ENCODE results near the gene PDE4A.
A peak's percentile ranks its signal among the peaks of the same experiment; 100 is the strongest.
"Not testable (repeated sequence)": the region's sequence is repeated elsewhere in the genome, so short reads cannot be mapped to it uniquely, and the experiment has no call there.

Gene PDE4A

DNA sequence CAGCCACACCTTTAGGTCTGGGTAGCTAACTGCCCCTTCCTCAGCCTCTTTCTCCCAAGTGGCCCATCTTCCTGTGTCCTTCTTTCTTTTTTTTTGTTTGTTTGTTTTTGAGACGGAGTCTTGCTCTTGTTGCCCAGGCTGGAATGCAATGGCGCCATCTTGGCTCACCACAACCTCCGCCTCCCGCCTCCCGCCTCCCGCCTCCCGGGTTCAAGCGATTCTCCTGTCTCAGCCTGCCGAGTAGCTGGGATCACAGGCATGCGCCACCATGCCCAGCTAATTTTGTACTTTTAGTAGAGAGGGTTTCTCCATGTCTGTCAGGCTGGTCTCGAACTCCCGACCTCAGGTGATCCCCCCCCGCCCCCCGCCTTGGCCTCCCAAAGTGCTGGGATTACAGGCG lies 41.7 kb downstream of the PDE4A start:
- DNase-seq (ENCODE audit: low read depth): not testable (repeated sequence)

DNA sequence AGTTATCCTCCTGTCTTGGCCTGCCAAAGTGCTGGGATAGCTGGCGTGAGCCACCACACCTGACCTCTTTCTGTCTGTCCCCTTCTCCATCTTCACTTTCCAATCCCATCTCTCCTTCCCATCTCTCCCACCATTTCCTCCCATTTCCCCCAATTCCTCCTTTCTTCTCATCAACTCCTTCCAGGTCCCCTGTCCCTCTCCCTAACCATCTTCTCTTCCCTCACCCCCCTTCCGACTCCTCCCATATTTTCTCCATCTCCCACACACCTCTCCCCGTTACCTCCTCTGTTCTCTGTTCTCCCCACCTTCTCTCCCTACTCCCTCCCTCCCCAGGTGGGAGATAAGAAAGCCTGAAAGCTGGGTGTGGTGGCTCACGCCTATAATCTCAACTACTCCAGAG lies 42.2 kb downstream of the PDE4A start:
- DNase-seq (ENCODE audit: low read depth): no peak

DNA sequence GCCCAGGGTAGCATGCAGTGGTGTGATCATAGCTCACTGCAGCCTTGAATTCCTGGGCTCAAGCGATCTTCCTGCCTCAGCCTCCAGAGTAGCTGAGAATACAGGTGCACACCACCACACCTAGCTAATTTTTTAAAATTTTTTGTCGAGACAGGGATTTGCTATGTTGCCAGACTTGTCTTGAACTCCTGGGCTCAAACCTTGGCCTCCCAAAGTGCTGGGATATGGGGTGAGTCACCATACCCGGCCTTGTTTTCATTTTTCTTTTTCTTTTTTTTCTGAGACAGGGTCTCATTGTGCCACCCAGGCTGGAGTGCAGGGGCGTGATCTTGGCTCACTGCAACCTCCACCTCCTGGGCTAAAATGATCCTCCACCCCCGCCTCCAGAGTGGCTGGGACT lies 44.1 kb downstream of the PDE4A start:
- DNase-seq (ENCODE audit: low read depth): no peak

DNA sequence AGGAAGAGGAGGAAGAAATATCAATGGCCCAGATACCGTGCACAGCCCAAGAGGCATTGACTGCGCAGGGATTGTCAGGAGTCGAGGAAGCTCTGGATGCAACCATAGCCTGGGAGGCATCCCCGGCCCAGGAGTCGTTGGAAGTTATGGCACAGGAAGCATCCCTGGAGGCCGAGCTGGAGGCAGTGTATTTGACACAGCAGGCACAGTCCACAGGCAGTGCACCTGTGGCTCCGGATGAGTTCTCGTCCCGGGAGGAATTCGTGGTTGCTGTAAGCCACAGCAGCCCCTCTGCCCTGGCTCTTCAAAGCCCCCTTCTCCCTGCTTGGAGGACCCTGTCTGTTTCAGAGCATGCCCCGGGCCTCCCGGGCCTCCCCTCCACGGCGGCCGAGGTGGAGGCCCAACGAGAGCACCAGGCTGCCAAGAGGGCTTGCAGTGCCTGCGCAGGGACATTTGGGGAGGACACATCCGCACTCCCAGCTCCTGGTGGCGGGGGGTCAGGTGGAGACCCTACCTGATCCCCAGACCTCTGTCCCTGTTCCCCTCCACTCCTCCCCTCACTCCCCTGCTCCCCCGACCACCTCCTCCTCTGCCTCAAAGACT lies 46.9 kb downstream of the PDE4A start:
- no peak for DNase-seq (ENCODE audit: low read depth)

- DNase-seq (ENCODE audit: low read depth): no peak
Measured at GRCh38 chr19:10468133-10468532, 47.8 kb downstream of the PDE4A start.

DNA sequence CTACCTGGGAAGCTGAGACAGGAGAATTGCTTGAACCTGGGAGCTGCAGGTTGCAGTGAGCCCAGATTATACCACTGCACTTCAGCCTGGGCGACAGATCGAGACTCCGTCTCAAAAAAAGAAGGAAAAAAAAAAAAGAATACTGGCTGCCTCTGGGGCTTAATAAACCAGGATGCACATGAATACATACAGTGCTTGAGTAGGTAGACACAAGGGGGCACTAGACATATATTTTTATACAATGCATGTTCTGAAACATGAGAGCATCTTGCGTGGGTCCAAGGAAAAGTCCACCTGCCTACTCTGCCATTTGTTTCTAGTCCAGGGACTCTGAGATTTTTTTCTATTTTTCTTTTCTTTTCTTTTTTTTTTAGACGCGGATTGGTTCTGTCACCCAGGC lies 51.6 kb downstream of the PDE4A start:
- no peak for DNase-seq (ENCODE audit: low read depth)

- no peak for DNase-seq (ENCODE audit: low read depth)
Measured at GRCh38 chr19:10473192-10473591, 52.9 kb downstream of the PDE4A start.

DNA sequence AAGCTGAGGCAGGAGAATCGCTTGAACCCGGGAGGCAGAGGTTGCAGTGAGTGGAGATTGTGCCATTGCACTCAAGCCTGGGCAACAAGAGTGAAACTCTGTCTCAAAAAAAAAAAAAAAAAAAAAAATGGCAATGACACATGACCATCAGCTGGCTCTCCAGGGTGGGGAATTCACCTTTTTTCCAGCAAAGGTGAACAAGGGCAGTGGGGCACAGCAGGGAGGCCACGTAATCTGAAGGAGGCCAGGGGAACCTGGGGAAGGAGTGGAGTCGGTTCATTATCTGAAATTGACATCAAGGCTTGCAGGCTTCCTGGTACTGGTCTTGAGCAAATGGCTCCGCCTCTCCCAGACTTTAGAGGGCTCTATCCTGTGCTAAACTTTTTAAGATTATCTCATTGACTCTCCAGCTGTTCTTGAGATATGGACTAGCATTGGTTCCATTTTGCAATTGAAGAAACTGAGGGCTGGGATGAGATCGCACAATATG lies 54.7 kb downstream of the PDE4A start:
- no peak for DNase-seq (ENCODE audit: low read depth)

GRCh38 chr19:10478476-10478875 lies 58.1 kb downstream of the PDE4A start:
- no peak for DNase-seq (ENCODE audit: low read depth)

- DNase-seq (ENCODE audit: low read depth): peak; percentile 80
Measured at GRCh38 chr19:10478903-10479384, 58.6 kb downstream of the PDE4A start.

GRCh38 chr19:10486551-10486950 lies 66.2 kb downstream of the PDE4A start:
- DNase-seq (ENCODE audit: low read depth): no peak

DNA sequence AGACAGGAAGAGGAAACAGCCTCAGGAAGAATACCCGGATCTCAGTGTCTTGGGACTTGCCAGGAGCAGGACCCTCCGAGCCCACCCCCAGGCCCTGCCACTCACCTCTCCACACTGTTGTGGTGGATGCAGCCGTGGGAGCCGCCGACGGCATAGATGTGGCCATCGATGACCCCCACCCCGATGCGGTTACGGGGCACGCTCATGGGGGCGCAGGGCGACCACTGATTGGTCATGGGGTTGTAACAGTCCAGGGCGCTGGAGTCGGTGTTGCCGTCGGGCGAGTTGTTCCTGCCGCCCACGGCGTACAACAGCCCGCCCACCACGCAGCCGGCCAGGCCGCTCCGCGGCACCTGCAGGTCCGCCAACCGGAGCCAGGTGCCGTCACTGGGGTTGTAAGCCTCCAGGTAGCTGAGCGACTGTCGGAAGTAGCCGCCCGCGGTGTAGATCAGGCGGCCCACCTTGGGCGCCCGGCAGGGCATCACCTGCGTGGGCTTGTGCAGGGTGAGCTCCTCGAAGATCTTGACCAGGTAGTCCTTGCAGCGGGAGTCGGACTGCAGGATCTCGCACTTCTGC lies 71.2 kb downstream of the PDE4A start:
- DNase-seq (ENCODE audit: low read depth): no peak

- no peak for DNase-seq (ENCODE audit: low read depth)
Measured at GRCh38 chr19:10497371-10497770, 77.0 kb downstream of the PDE4A start.

DNA sequence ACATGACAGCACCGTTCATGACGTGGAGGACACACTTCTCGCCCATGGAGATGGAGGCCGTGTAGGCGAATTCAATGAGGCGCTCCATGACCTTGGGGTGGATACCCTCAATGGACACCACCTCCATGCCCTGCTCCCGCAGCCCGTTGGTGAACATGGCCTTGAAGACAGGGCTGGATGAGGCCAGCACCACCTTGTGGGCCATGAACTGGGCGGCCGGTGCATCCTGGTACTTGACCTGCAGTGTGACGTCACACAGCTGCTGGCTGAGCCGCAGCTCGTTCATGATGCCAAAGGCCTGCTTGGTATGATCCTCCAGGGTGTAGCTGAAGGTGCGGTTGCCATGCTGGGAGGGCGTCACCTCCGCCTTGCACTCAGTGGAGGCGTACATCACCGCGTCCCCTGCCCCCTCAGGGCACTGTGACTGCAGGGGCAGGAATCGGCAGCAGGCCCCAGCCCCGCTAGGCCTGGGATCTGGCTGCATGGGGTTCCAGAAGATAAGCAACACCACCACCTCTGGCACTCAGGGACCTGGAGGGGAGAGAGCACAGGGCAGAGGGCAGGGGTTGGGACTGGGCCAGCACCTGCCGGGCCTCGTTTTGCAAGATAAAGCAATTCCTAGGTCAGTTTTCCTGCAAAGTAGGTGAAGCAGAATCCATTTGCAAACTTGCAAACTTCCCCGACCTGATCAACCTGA lies 79.4 kb downstream of the PDE4A start:
- no peak for DNase-seq (ENCODE audit: low read depth)

DNA sequence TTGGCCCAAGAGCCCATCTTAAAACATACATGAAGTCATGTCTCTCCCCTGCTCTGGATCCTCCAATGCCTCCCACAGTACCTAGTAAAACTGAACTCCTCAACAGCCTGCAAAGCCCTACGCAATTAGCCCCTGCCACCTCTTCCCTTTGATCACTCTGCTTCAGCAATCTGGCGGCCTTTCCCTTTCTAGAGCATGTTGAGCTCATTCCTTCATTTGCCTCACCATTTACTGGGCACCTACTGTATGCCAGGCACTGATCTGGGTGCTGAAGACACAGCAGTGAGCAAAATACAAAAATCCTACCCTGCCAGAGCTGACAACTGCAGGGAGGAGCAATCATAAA lies 79.9 kb downstream of the PDE4A start:
- no peak for DNase-seq (ENCODE audit: low read depth)

GRCh38 chr19:10501971-10502523 lies 81.7 kb downstream of the PDE4A start:
- no peak for DNase-seq (ENCODE audit: low read depth)

- DNase-seq (ENCODE audit: low read depth): peak; percentile 85
Measured at GRCh38 chr19:10502524-10503001, 82.2 kb downstream of the PDE4A start.

DNA sequence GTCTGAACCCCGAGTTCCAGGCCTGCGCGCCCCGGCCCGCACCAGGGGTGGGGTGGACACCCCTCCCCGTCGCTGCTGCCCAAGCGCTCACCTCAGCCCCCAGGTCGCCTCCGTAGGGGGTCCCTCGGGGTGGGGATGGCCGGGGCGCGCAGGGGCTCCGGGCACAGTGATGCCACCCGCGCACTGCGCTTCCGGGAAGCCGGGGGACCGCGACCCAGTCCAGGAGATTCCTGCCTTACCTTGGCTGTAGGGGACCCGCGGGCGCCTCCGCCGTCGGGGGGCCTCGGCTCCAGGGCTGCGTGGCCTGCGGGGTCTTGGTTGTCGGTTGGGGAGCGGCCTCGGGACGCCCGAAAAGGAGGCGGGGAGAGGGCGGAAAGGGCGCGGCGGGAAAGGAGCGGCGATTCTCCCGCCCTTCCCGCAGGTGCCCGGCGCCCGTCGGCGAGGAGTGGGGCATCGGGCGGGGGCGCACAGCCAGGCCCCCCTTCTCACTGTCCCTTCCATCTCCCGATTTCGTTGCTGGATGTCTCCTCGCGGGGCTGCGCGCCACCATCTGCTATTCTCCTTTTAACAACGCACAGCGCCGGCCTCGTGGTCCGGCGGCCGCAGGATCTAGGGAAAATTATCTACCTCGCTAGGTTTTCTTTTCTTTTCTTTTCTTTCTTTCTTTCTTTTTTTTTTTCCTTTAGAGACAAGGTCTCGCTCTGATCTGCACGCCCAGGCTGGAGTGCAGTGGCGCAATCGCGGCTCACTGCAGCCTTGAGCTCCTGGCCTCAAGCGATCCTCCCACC lies 82.9 kb downstream of the PDE4A start, which contains the start of gene KEAP1:
Gene KEAP1, minus strand, starts transcription at position 355 of the 788 bp plus-strand sequence. CDS start 3,323 bp downstream, outside the sequence.
- no peak for DNase-seq (ENCODE audit: low read depth)

DNA sequence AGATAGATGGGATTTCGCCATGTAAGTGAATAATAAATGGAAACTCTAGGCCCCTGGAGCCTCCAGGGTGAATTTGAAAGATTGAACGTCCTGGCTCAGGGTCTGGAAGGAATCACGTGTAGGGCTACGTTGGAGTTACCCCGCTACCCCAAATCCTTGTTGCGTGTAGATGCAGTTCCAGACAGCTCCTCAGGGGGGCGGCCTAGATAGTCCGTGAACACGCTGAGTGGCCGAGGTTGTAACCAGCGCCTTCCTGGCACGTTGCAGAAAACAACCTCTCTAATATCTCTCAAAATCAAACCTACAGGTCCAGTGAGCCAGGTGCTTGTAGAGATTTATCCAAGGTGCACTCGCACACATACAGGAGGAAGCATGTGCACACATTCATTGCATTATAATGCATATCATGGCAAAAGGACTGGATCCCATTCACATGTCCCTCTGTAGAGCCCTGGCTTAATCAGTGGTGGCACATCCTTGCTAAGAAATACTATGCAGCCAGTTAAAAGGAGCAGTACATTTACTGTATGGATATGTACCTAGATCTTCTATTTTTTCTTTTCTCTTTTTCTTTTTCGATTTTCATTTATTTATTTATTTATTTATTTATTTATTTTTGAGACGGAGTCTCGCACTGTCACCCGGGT lies 85.4 kb downstream of the PDE4A start:
- peak; percentile 59 for DNase-seq (ENCODE audit: low read depth)

DNA sequence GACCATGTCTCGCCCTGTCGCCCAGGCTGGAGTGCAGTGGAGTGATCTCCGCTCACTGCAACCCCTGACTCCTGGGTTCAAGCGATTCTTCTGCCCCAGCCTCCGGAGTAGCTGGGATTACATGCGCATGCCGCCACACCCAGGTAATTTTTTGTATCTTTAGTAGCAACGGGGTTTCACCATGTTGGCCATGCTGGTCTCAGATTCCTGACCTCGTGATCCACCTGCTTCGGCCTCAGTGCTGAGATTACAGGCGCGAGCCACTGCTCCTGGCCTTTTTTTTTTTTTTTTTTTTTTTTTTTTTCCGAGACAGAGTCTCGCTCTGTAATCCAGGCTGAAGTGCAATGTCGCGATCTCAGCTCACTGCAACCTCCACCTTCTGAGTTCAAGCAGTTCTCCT lies 87.7 kb downstream of the PDE4A start:
- DNase-seq (ENCODE audit: low read depth): no peak

GRCh38 chr19:10508707-10509106 lies 88.4 kb downstream of the PDE4A start:
- no peak for DNase-seq (ENCODE audit: low read depth)

Data from stimulated activated CD8-positive, alpha-beta memory T cell treated with anti-CD3 and anti-CD28 coated beads, Interleukin-12 subunit alpha, Interleukin-12 subunit beta, amount 100 ng/mL, for 4 hours (primary cell).